ENCODE data around the gene LRRC14B.

Gene LRRC14B

GRCh38 chr5:147751-148150 is 43.5 kb upstream of the LRRC14B start:
- Histone ChIP-seq H3K4me1 (ENCODE audit: control insufficient read depth, insufficient read depth, low read length) (no peaks in the 10 kb centered on the region), H3K4me3 (ENCODE audit: low read depth, low read length) (no peak overlapping the region), H3K9me3 (ENCODE audit: control insufficient read depth, insufficient read depth, low read depth, low read length) (peaks cover 4% of the 10 kb centered on the region), H3K36me3 (ENCODE audit: control insufficient read depth in 2 of 2, insufficient read depth in 1 of 2, low read length in 2 of 2) (peaks cover 0 to 10% of the 10 kb centered on the region in 2 experiments; a peak in 2 of 3 replicates), H3K27ac (ENCODE audit: extremely low read depth, low read depth, low read length) (no peak overlapping the region)
- ChIA-PET POLR2A (interaction anchor here (0.7 kb wide), 1 partner anchor 54 kb away, joined by 9 read pairs; no protein-coding TSS in a partner anchor), CTCF (no interaction called here)
- TF ChIP-seq ZNF571 (tag by site-specific recombination; IDR thresholded peaks at IDR 0.05) = no peak
- TF ChIP-seq SETDB1 (IDR thresholded peaks at IDR 0.05; ENCODE audit: insufficient read length, low read length) = peak; percentile 64
- no peak for TF ChIP-seq ZNF501 (tag by site-specific recombination; IDR thresholded peaks at IDR 0.05)

GRCh38 chr5:149745-150485 is 41.4 kb upstream of the LRRC14B start:
- TF ChIP-seq ZNF660 (tag by site-specific recombination; IDR thresholded peaks at IDR 0.05) (no peak), ZNF184 (tag by site-specific recombination; IDR thresholded peaks at IDR 0.05) (peak; percentile 32; the same call in 1 of the 2 replicates)
- CTCF ChIA-PET = no interaction called here
- Histone ChIP-seq H3K4me1 (ENCODE audit: control insufficient read depth, insufficient read depth, low read length) (no peaks in the 10 kb centered on the region), H3K27ac (ENCODE audit: extremely low read depth, low read depth, low read length) (no peak overlapping the region), H3K9me3 (ENCODE audit: control insufficient read depth, insufficient read depth, low read depth, low read length) (peaks cover 4% of the 10 kb centered on the region), H3K36me3 (ENCODE audit: control insufficient read depth in 2 of 2, insufficient read depth in 1 of 2, low read length in 2 of 2) (peaks cover 0 to 10% of the 10 kb centered on the region in 2 experiments; a peak in 2 of 3 replicates), H3K4me3 (ENCODE audit: low read depth, low read length) (no peak overlapping the region)
- POLR2A ChIA-PET = no interaction called here

- Histone ChIP-seq H3K4me1 (ENCODE audit: control insufficient read depth, insufficient read depth, low read length) (no peaks in the 10 kb centered on the region), H3K4me3 (ENCODE audit: low read depth, low read length) (no peak overlapping the region), H3K9me3 (ENCODE audit: control insufficient read depth, insufficient read depth, low read depth, low read length) (peaks cover 4% of the 10 kb centered on the region), H3K27ac (ENCODE audit: extremely low read depth, low read depth, low read length) (no peak overlapping the region), H3K36me3 (ENCODE audit: control insufficient read depth in 2 of 2, insufficient read depth in 1 of 2, low read length in 2 of 2) (peaks cover under 1 to 10% of the 10 kb centered on the region in 2 experiments)
- ChIA-PET POLR2A (no interaction called here), CTCF (no interaction called here)
- TF ChIP-seq ZNF610 (tag by site-specific recombination; IDR thresholded peaks at IDR 0.05; ENCODE audit: borderline replicate concordance) (no peak), ZNF248 (tag by site-specific recombination; IDR thresholded peaks at IDR 0.05) (no peak), ZNF785 (tag by site-specific recombination; IDR thresholded peaks at IDR 0.05) (no peak), ZSCAN18 (tag by site-specific recombination; IDR thresholded peaks at IDR 0.05) (no peak)
Observed at GRCh38 chr5:150746-151145, 40.5 kb upstream of the LRRC14B start.

GRCh38 chr5:152077-152476 is 39.2 kb upstream of the LRRC14B start:
- H3K9me3 ChIP-seq (ENCODE audit: control insufficient read depth, insufficient read depth, low read depth, low read length) = peaks cover 4% of the 10 kb centered on the region
- no peak for TF ChIP-seq ZNF544 (tag by site-specific recombination; IDR thresholded peaks at IDR 0.05)
- no peak for TF ChIP-seq ZNF530 (tag by site-specific recombination; IDR thresholded peaks at IDR 0.05; ENCODE audit: low read depth)
- TF ChIP-seq ZNF223 (tag by site-specific recombination; IDR thresholded peaks at IDR 0.05) = no peak
- TF ChIP-seq ZNF580 (tag by site-specific recombination; IDR thresholded peaks at IDR 0.05) = no peak
- TF ChIP-seq KLF8 (tag by site-specific recombination; IDR thresholded peaks at IDR 0.05) = no peak
- TF ChIP-seq ZNF514 (tag by site-specific recombination; IDR thresholded peaks at IDR 0.05) = no peak
- no peak for TF ChIP-seq ZNF513 (tag by site-specific recombination; IDR thresholded peaks at IDR 0.05)
- TF ChIP-seq PRDM1 (tag by site-specific recombination; IDR thresholded peaks at IDR 0.05) = no peak
- no peak for TF ChIP-seq ZNF791 (tag by site-specific recombination; IDR thresholded peaks at IDR 0.05)
- no peak for TF ChIP-seq ZNF280C (tag by site-specific recombination; IDR thresholded peaks at IDR 0.05)
- no peak for TF ChIP-seq ZNF19 (tag by site-specific recombination; IDR thresholded peaks at IDR 0.05; ENCODE audit: low read depth)
- TF ChIP-seq RBAK (tag by site-specific recombination; IDR thresholded peaks at IDR 0.05) = no peak
- no peak for TF ChIP-seq ZNF670 (tag by site-specific recombination; IDR thresholded peaks at IDR 0.05; ENCODE audit: low read depth)
- TF ChIP-seq ZNF157 (tag by site-specific recombination; IDR thresholded peaks at IDR 0.05) = no peak
- peaks cover 3 to 7% of the 10 kb centered on the region in 2 experiments for H3K36me3 ChIP-seq (ENCODE audit: control insufficient read depth in 2 of 2, insufficient read depth in 1 of 2, low read length in 2 of 2)
- H3K27ac ChIP-seq (ENCODE audit: extremely low read depth, low read depth, low read length) = no peak overlapping the region
- H3K4me3 ChIP-seq (ENCODE audit: low read depth, low read length) = no peak overlapping the region
- CTCF ChIA-PET = interaction anchor here (0.6 kb wide), 2 partner anchors 9 to 126 kb away, joined by 3 to 4 read pairs; no protein-coding TSS in a partner anchor
- POLR2A ChIA-PET = no interaction called here
- H3K4me1 ChIP-seq (ENCODE audit: control insufficient read depth, insufficient read depth, low read length) = no peaks in the 10 kb centered on the region
